Measurements from ENCODE around the gene MVK.

The MVK gene

GRCh38 chr12:109555431-109556315 is 17.9 kb upstream of the MVK start:
- no peak for DNase-seq (ENCODE audit: low read depth)
- no peak for TF ChIP-seq CTCF (IDR thresholded peaks at IDR 0.05; ENCODE audit: control insufficient read depth, insufficient read depth, low read depth, low read length, missing control alignments)
- no peak overlapping the region for H3K4me3 ChIP-seq (ENCODE audit: control insufficient read depth, low read depth, low read length)

- no peak overlapping the region for H3K4me3 ChIP-seq (ENCODE audit: control insufficient read depth, low read depth, low read length)
- no peak for TF ChIP-seq CTCF (IDR thresholded peaks at IDR 0.05; ENCODE audit: control insufficient read depth, insufficient read depth, low read depth, low read length, missing control alignments)
- DNase-seq (ENCODE audit: low read depth): no peak
Measured at GRCh38 chr12:109557200-109557599, 16.4 kb upstream of the MVK start.

GRCh38 chr12:109557805-109558204 is 15.8 kb upstream of the MVK start:
- no peak for DNase-seq (ENCODE audit: low read depth)

DNA sequence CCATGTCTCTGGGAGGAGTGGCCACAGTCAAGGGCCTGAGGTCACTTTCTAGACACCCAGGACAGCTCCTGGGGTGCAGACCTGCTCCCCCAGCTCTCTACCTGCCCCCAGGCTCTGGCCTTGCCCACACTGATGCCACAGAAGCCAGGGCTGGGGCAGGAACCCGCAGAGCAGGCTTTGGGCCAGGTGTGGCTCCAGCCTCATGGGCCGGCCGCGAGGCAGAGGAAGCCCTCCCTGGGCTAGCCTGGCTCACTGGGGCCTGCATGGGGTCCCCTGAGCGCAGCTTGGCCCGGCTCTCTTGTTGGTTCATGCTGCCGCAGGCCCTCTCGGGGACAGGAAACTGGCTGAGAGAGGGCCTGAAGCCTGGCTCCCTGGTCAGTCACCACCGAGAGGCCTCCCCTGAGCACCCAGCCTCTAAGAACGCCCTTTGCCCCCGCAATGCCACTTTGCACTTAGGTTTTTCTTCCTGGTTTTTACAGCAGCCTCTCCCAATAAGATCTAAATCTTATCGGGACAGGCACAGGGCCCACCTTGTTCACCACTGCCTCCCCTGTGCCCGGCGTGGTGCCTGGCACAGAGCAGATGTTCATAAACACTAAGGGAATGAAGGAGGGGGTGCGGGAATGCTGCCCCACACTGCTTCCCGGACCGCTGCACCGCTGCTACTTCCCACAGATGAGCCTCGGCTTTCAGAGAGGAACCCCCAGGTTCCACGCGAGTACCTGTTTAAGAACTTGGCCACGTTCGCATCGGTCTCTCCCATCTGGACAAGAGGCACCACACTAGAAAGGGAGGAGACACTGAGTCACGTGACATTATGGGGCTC is 15.0 kb upstream of the MVK start:
- H3K4me3 ChIP-seq (ENCODE audit: control insufficient read depth, low read depth, low read length): no peak overlapping the region
- no peak for TF ChIP-seq CTCF (IDR thresholded peaks at IDR 0.05; ENCODE audit: control insufficient read depth, insufficient read depth, low read depth, low read length, missing control alignments)
- DNase-seq (ENCODE audit: low read depth): no peak

More at GRCh38 chr12:109557805-109558204, 15.8 kb upstream of the MVK start:
- TF ChIP-seq CTCF (IDR thresholded peaks at IDR 0.05; ENCODE audit: control insufficient read depth, insufficient read depth, low read depth, low read length, missing control alignments): no peak
- H3K4me3 ChIP-seq (ENCODE audit: control insufficient read depth, low read depth, low read length): no peak overlapping the region

GRCh38 chr12:109559200-109559505 is 14.4 kb upstream of the MVK start:
- TF ChIP-seq CTCF (IDR thresholded peaks at IDR 0.05; ENCODE audit: control insufficient read depth, insufficient read depth, low read depth, low read length, missing control alignments): no peak
- no peak for DNase-seq (ENCODE audit: low read depth)

DNA sequence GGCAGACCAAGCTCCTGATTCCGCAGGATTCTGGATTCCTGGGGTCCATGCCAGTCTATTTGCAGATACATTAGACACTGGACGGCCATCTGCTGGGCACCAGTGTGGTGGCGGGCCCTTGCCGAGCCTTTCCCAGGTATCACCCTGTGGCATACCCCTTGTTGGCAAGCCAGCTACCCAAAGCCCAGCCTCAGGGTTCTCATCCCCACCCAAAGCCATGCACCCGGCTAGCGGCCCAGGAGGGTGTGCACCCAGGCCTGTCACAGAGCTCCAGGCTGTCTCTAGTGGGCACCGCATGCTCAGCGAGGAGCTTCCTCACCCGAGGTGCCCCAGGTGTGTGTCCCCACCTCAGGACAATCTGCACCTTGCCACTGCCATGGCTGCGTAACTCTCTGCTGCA is 14.0 kb upstream of the MVK start:
- TF ChIP-seq CTCF (IDR thresholded peaks at IDR 0.05; ENCODE audit: control insufficient read depth, insufficient read depth, low read depth, low read length, missing control alignments): no peak
- DNase-seq (ENCODE audit: low read depth): no peak
- H3K4me3 ChIP-seq (ENCODE audit: control insufficient read depth, low read depth, low read length): no peak overlapping the region

More at GRCh38 chr12:109559200-109559505, 14.4 kb upstream of the MVK start:
- H3K4me3 ChIP-seq (ENCODE audit: control insufficient read depth, low read depth, low read length): no peak overlapping the region

All from AG09309 (cell line).